Stimulated activated naive CD8-positive, alpha-beta T cell treated with anti-CD3 and anti-CD28 coated beads, Interleukin-15, Interleukin-2, amounts not matched to agents 100 U/mL and 50 U/mL, for 24 hours (primary cell): ENCODE data around the gene JPH3.
"Not testable (repeated sequence)": the region's sequence is repeated elsewhere in the genome, so short reads cannot be mapped to it uniquely, and the experiment has no call there.

Experiments
- ATAC-seq: fragments of 150-1000 bp; cut with Tn5 transposase; one replicate; pipeline ENCODE4 v1.10.0; 2021
- DNase-seq: peaks from one replicate; pipeline ENCODE4 v3.0.0; 2021

Gene JPH3

GRCh38 chr16:87715658-87716057, 113.3 kb downstream of the JPH3 start:
- DNase-seq (no peak), ATAC-seq (no peak)

- not testable (repeated sequence) for DNase-seq, ATAC-seq
Measured at GRCh38 chr16:87718831-87719230, 116.5 kb downstream of the JPH3 start.

GRCh38 chr16:87720446-87720845, 118.1 kb downstream of the JPH3 start:
- DNase-seq: no peak
- ATAC-seq: no peak

GRCh38 chr16:87721622-87722585, 119.6 kb downstream of the JPH3 start:
- no peak for ATAC-seq
- no peak for DNase-seq

GRCh38 chr16:87722590-87723225, 120.4 kb downstream of the JPH3 start:
- ATAC-seq (no peak), DNase-seq (no peak)

GRCh38 chr16:87723226-87723623, 120.9 kb downstream of the JPH3 start:
- no peak for ATAC-seq
- DNase-seq: no peak

GRCh38 chr16:87724490-87725291, 122.4 kb downstream of the JPH3 start:
- peak; percentile 25 for ATAC-seq
- DNase-seq: no peak

- DNase-seq (no peak), ATAC-seq (no peak)
Measured at GRCh38 chr16:87725596-87726235, 123.4 kb downstream of the JPH3 start.

- ATAC-seq, DNase-seq: not testable (repeated sequence)
Measured at GRCh38 chr16:87726577-87726976, 124.3 kb downstream of the JPH3 start.

GRCh38 chr16:87727346-87727745, 125.0 kb downstream of the JPH3 start:
- ATAC-seq: no peak
- no peak for DNase-seq

- no peak for DNase-seq
- no peak for ATAC-seq
Measured at GRCh38 chr16:87728026-87728425, 125.7 kb downstream of the JPH3 start.

- ATAC-seq: no peak
Measured at GRCh38 chr16:87729266-87729954, 127.1 kb downstream of the JPH3 start.

GRCh38 chr16:87731607-87732006, 129.3 kb downstream of the JPH3 start:
- DNase-seq (no peak), ATAC-seq (no peak)

More at GRCh38 chr16:87729266-87729954, 127.1 kb downstream of the JPH3 start:
- DNase-seq: no peak

GRCh38 chr16:87733190-87733589, 130.9 kb downstream of the JPH3 start:
- ATAC-seq: no peak

GRCh38 chr16:87734644-87735043, 132.3 kb downstream of the JPH3 start:
- ATAC-seq: no peak
- DNase-seq: no peak

More at GRCh38 chr16:87733190-87733589, 130.9 kb downstream of the JPH3 start:
- DNase-seq: no peak

- ATAC-seq (no peak), DNase-seq (no peak)
Measured at GRCh38 chr16:87735270-87736007, 133.1 kb downstream of the JPH3 start.

- no peak for ATAC-seq
- no peak for DNase-seq
Measured at GRCh38 chr16:87736008-87736382, 133.7 kb downstream of the JPH3 start.

GRCh38 chr16:87739801-87740200, 137.5 kb downstream of the JPH3 start:
- ATAC-seq (no peak), DNase-seq (no peak)

GRCh38 chr16:87740441-87740840, 138.1 kb downstream of the JPH3 start:
- ATAC-seq (no peak), DNase-seq (no peak)

- DNase-seq (no peak), ATAC-seq (no peak)
Measured at GRCh38 chr16:87740909-87741424, 138.7 kb downstream of the JPH3 start.
